22Rv1 (cell line): ENCODE measurements around the gene GABRG3.

ENCODE experiments used
- H3K27ac ChIP-seq: fragments of 450-650 bp; 2 replicates; pipeline ENCODE4 v1.5.1; 2017
- CTCF ChIP-seq: fragments of 450-650 bp; IDR thresholded peaks from 2 replicates; pipeline ENCODE4 v1.5.1; 2017; ENCODE audit warnings: mild to moderate bottlenecking
- ZFX ChIP-seq: fragments of 450-650 bp; IDR thresholded peaks from 2 replicates; pipeline ENCODE4 v1.6.1; 2017; ENCODE audit warnings: antibody characterized with exemption, borderline replicate concordance

The GABRG3 gene

GRCh38 chr15:27573805-27574485, 603.0 kb downstream of the GABRG3 start:
- no peak overlapping the region for H3K27ac ChIP-seq

GRCh38 chr15:27574541-27575054, 603.6 kb downstream of the GABRG3 start:
- no peak for TF ChIP-seq CTCF
- TF ChIP-seq ZFX: no peak
- H3K27ac ChIP-seq: no peak overlapping the region

More at GRCh38 chr15:27573805-27574485, 603.0 kb downstream of the GABRG3 start:
- TF ChIP-seq ZFX (no peak), CTCF (no peak)

GRCh38 chr15:27575521-27575920, 604.5 kb downstream of the GABRG3 start:
- TF ChIP-seq CTCF (no peak), ZFX (no peak)
- no peak overlapping the region for H3K27ac ChIP-seq

GRCh38 chr15:27576576-27576975, 605.6 kb downstream of the GABRG3 start:
- no peak overlapping the region for H3K27ac ChIP-seq
- TF ChIP-seq CTCF: no peak
- no peak for TF ChIP-seq ZFX

GRCh38 chr15:27579738-27580137, 608.8 kb downstream of the GABRG3 start:
- no peak overlapping the region for H3K27ac ChIP-seq
- TF ChIP-seq CTCF (no peak), ZFX (no peak)

- no peak overlapping the region for H3K27ac ChIP-seq
- TF ChIP-seq ZFX (no peak), CTCF (no peak)
Observed at GRCh38 chr15:27582726-27583410, 611.9 kb downstream of the GABRG3 start.

- no peak overlapping the region for H3K27ac ChIP-seq
- TF ChIP-seq CTCF (no peak), ZFX (no peak)
Observed at GRCh38 chr15:27583651-27584050, 612.7 kb downstream of the GABRG3 start.
